Measurements from ENCODE around the gene NAPA.

DNA sequence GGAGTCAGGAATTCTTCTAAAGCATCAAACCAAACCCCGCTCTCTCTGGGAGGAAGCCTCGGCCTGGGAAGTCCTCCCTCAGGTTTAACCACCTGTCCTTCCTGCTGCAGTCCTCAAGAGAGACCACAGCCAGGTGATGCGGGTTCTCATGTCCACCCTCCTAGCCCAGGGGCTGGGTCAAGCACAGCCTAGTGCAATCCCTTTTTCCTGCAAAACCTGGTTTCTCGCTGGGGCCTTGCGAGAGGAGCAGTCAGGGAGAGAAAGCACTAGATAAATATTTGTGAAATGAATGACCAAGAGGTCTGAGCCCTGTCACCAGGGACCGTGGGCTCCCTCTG, 45.5 kb downstream of the NAPA start:
- TF ChIP-seq, protein P1, sequence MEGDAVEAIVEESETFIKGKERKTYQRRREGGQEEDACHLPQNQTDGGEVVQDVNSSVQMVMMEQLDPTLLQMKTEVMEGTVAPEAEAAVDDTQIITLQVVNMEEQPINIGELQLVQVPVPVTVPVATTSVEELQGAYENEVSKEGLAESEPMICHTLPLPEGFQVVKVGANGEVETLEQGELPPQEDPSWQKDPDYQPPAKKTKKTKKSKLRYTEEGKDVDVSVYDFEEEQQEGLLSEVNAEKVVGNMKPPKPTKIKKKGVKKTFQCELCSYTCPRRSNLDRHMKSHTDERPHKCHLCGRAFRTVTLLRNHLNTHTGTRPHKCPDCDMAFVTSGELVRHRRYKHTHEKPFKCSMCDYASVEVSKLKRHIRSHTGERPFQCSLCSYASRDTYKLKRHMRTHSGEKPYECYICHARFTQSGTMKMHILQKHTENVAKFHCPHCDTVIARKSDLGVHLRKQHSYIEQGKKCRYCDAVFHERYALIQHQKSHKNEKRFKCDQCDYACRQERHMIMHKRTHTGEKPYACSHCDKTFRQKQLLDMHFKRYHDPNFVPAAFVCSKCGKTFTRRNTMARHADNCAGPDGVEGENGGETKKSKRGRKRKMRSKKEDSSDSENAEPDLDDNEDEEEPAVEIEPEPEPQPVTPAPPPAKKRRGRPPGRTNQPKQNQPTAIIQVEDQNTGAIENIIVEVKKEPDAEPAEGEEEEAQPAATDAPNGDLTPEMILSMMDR (IDR thresholded peaks at IDR 0.05) = no peak
- no peak for TF ChIP-seq EP300 (IDR thresholded peaks at IDR 0.05; ENCODE audit: low read depth)
- TF ChIP-seq POLR2AphosphoS5 (IDR thresholded peaks at IDR 0.05) = no peak
- TF ChIP-seq POLR2A (IDR thresholded peaks at IDR 0.05) = no peak
